CD4-positive, alpha-beta T cell treated with Interleukin-15 for 1 hour (primary cell): ENCODE data around the gene TCF4.
"Not testable (repeated sequence)": the region's sequence is repeated elsewhere in the genome, so short reads cannot be mapped to it uniquely, and the experiment has no call there.

Source experiments
- DNase-seq: peaks from one replicate; pipeline ENCODE4 v3.0.0-alpha.2; 2020

Gene TCF4

DNA sequence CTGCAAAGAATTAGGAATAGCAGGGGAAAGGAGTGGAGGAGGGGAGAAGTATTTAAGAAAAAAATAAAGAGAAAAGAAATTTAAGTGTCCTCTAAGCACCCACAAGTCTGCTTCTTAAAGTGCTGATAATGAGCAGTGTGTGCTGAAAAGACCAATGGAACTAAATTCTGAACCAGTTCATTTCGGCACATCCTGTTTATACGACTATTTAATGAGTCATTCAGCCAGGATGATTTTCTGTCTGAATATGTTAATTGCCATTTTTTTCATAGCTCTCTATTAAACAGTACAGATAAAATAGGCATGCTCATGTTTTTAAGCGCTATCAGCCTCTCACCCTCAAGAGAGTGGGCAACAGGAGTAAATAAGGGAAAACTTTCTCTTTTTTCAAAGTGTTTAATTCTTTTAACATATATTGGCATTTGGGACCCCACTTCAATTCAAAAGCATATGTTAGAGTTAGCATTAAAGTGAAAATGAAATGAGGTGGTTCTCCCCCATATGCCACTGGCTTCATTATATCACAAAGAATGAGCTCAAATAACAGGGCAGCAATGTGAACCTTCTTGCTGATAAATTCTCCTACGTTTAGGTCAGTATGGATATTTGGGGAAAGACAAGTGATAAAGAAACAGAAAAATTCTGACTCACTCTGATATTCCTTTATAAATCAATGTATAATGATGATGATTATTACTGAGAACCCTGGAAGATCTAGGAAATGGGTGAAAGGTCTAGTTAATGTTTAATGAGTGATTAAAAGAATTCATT is 87.5 kb downstream of the TCF4 start:
- no peak for DNase-seq

DNA sequence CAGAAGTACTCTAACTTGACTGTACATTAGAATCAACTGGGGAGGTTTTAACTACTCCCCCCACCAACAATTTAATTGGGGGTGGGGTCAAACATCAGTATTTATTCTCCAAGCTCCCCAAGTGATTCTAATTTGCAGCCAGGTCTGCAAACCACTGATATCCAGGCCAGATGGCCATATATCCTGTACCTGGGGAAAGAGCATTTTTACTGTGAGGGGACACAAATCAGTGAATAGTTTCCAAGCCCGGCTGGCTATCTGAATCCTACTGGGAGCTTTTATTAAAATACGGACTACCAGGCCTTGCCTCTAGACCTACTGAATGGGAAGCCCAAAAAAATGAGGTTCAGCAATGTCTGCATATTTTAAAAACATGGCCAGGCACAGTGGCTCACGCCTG is 88.5 kb downstream of the TCF4 start:
- no peak for DNase-seq

DNA sequence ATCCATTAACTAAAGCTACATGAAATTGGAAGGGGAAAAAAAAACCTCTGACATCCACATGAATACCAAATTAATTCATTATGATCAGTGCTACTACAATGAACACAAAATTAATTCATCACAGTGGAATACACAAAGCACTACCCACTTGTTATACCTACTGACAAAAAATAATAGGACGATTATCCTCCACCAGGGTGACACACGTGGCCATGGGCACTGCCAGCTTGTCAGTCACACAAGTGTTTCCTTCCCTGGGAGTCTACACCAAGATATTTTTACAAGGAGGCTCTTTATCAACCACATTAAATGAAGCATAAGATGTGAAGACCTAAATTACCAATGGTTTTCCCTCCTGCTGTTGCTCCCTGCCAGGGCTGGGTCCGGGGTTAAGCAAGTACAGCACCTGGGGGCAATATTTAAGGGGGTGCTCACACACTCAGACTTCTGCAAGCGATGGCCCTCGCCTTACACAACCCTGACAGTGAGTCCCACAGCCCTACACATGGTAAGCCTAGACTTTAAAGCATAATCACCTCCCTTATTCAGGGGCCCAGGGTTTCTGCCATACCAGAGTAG is 90.1 kb downstream of the TCF4 start:
- no peak for DNase-seq

DNA sequence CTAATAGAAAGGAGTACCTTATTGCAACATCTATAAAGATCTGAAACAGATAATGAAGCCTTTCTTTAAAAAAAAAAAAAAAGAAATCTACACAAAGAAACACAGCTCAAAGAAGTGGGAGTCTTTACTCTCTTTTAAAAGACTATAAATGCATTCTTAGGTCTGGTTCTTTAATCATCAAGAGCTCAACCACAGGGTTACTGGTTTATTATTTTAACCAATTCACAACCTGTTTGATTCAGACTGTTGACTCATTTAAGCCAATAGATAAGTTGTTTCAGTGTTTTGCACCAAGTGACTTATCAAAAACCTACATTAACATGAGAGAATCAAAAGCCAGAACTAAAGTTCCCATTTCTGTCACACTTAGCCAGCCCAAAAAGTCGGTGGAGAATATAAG is 93.1 kb downstream of the TCF4 start:
- DNase-seq: no peak

DNA sequence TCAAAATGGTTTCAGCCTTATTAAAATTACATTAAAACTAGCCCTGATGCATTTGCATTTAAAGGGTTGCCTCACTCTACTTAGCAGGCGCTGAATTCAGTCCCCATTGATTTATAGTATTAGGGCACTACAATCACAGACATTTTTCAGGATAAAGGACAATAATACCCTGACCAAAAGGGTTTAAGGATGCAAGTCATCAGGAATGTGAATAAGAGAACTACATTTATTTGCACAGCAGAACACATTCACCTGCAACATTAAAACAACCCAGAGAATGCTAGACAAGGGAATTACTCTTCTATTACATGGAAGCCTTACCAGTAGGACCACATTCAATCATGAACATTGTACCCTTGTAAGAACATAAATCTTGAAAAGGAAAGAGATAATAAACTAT is 93.6 kb downstream of the TCF4 start:
- no peak for DNase-seq

DNA sequence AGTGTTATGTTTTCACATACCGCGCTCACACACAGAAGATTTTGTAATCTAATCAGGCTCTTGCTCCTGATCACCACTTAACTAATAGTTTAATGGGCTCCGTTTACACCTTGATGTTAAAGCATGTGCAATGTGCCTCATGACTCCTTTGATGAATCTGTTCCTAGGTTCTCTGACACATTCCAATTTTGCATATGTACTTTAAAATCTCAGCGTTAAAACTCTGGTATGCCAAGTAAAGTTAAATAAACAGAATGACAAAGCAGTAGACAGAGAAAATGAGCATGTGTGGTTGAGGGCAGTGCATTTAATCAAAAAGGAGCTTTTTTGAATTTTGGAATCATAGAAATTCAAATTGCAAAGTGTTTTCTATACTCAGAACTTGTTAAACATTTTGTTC is 96.4 kb downstream of the TCF4 start:
- DNase-seq: no peak

DNA sequence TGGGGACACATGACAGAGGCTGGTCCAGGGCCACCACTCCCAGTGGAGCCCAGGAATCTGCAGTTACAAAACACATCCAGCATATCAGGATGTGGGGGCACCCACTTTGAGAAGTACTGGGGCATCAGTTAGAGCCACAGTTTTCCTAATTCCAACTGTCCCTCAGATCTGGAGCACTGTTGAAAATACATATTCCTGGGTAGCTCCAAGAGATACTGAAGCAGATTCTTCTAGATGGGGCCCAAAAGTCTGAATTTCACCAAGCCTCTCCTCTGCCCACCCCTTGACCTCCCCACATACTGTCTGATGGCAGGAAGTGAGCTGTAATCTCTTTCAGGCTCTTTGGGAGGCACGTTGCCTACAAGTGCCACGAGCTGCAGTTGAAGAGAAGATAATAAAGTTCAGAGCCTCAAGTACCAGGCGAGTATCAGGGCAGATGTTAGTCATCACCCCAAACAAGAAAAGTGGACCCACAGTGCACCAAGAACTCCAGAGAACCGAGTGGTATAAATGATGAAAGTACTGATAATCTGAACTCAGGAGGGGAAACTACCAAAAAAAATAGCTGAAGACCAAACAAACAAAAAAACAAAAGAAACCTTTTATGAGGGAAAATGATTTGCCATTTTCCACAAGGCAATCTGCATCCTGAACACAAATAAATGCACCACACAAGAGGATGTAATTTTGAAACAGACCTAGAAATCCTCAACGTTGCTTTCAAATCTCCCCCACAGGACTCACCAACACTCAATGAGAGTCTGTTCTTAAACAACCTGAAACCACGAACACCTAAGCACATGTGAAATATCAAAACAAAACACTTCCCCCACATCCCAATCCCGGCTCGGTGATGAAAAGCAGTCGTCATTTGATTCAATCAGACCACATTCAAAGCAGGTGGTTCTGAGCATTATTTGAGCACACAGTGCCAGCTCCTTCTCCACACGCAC is 98.7 kb downstream of the TCF4 start:
- peak; percentile 19 for DNase-seq

DNA sequence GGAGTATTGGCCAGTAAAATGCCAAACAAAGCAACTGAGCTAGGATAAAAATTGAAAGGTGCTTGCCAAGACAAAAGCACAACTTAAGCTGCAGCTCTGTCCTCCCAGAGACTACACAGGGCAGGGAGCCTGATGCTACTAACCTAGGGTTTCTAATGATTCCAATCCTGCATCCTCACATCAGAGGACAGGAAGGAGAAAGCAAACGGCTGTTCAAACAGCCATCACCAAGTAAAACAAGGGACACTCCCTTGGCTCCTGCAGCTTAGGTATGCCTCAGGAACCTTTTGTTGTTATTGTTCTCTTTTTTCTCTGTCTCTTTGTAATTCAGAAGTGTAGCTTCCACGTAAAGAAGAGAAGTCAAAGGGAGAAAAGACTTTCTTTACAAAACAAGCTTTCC is 99.5 kb downstream of the TCF4 start:
- DNase-seq: no peak

DNA sequence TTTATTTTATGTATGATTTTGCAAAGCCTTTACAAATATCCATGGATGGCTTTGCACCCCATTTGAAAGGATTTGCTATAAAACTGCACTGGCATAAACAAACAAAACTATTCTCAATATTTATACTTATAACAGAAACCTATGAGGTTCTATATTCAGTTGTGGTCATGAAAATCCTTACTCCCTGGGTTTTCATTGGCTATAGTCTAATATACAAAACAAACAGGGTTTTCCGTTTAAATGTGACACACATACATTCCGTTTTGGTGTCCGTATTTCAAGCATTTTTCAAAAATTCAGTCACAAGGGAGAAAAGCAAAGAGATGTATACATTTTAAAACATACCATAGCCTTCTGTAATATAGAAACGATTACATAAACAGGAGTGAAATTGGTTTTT is 100.0 kb downstream of the TCF4 start:
- DNase-seq: no peak

DNA sequence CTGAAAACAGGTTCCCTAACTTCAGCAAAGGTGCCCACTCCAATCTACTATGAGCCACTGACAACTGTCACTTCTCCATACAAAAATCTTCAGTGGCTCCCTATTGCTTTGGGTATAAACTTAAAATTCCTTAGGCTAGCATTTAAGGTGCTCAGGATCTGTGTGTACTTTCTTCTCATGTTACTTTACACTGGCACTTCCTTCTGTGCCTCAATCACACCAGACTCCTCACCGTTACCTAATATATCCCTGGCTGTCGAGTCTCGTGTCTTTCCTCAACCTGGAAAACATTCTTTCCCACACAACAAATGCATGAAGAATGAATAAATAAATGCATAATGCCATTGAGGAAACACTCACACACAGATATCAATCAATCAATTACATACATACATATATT is 101.1 kb downstream of the TCF4 start:
- DNase-seq: no peak

DNA sequence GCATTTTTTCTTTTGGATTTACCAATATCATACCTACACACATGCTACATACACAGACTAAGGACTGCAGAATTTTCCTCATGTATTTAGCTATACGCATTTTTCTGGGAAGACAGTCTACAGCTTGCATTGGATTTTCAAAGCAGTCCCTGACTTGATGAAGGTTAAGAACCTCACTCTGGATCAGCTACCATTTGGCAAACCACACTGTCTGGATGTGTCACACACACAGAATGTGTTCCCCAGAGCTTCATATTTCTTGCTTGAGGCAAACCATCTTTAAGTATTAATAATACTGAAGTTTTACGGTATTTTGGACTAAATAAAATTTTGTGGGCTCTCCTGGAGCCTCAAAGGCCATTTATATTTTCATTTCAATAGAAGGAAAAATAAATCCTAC is 102.3 kb downstream of the TCF4 start:
- no peak for DNase-seq

DNA sequence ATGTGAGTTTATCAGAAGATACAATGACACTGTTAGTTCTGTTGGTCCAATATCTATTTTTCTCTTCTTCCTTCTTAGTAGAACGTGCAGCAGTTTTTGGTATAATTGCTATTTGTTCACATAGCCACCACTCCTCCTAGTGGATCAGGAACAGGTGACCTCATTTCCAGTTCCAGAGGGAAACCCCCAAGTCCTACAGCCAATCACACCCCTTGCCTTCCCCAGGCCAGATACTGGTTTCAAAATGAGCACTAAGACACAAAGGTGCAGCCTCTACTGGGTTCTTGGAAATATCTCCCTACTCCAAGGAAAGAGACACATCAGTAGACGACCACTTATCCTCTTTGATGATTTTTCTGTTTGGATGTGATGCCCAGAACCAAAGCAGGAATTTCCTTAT is 103.2 kb downstream of the TCF4 start:
- DNase-seq: no peak

DNA sequence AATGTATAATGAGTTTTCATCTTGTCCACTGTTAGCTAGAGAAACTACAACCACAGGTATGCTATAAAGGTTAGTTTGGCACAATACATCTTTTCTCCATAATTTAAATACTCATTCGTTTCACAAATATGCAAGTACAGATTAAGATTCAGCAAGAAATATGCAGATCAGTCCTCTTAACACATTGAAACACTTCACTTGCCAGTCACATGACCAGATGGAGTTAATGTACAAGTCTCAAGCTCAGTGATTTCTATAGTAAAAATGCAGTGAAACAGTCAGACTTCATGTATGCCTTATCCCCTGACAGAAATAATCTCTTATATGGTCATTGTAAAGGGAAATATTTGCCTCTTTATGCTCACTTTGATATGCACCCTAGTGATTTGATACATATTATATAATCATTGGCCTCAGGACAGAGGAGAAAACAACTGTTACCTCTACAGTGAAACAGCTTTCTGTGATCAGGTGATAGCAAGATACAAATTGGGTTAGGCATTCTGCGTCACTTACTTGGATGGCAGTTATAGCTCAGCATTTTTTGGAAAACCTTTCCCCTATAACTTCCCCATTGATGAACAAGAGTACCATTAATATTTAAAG is 104.6 kb downstream of the TCF4 start:
- DNase-seq: no peak

DNA sequence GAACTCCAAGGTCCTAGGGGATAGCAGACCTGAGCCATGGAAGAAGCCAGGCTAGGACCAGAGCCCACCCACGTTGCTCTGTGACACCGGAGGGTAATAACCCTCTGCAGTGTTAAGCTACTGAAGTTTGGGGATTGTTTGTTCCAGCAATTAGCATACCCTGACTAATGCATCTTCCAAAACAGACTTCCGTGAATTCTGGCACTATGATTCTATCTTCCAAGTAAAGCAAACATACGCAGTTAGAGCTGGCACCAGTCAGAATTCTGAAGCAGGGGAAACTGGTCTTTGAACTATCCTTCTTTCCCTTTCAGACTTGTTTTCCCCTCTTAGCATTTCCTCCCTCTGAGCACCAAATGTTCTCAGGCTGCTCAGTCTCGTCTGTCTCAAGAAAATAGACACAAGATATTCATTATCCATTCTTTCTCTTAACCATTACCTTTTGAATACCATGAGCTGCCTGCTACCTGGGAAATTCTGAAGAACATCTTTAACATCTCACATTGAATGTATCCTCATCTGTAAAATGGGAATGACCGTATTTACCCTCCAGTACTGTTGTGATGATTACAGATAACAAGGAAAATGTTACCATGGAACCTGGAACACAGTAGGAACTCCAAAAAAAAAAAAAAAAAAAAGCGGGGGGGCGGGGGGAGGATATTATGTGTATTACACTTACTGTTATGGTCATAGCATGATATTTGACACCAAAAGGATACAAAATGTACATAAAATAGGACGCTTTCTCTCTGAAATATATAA is 108.2 kb downstream of the TCF4 start:
- no peak for DNase-seq

DNA sequence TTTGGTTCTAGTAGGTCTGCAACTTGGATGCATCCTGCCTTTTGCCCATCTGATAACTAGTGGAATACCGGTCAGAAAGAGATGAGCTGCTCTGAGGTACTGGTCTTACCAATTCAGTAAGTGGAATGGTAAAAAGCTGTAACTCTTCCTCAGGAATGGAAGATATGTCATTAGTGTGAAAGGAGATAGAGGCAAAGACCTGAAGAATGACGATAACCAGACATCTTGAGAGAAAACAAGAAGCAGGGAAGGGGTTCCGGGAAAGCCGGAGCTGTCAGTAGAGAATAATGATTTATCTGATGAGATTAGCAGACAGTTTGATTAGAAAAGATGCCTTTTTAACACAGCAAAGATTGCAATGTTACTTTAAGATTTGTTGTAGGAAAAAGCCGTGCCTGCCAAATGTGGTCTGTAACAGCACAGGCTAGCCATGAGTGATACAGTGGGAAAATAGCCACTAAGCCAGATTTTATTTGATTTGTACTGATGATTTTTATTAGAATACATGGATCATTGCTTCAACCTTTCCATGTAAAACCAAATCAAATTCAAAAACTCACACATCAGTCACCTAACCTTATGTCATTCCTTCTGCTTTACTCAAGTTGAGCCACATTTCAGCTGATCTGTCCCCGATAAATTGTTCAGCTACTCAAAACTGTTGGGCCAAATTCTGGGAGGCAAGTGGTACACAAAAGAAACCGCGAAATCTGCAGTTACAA is 110.0 kb downstream of the TCF4 start:
- no peak for DNase-seq

DNA sequence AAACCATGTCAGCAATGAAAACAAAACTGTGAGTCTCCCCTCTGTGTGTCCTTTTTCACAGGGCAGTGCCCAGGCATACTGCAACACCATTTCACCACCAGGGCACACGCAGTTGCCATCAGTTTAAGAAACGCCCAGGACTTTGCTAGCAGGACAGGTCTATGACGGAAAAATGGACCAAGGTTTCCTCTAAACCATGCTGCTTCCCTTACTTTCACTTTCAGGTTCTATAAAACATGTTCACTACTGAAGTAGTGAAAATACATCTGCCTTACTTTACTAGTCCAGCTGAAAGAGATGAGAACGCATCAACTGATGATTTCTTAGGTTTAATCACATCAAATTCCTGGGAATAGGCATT is 110.5 kb downstream of the TCF4 start:
- peak; percentile 37 for DNase-seq

DNA sequence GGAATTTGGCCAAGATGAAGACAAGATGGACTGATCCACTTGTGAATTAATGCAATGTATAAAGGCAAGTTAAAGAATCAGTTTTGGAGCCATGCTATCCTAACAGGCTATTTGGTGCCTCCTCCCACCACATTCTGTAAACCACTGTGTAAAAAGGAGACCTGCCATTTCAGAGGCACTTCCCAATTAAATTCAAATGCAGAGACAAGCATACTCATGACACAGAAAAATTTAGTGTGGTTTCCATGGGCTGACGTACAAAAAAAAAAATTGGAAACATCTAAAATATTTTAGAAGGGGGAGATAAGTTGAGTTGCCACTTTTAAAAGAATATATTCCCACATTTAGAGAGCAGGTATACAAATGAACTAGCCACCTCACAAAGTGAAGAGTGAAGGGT is 112.1 kb downstream of the TCF4 start:
- DNase-seq: no peak

DNA sequence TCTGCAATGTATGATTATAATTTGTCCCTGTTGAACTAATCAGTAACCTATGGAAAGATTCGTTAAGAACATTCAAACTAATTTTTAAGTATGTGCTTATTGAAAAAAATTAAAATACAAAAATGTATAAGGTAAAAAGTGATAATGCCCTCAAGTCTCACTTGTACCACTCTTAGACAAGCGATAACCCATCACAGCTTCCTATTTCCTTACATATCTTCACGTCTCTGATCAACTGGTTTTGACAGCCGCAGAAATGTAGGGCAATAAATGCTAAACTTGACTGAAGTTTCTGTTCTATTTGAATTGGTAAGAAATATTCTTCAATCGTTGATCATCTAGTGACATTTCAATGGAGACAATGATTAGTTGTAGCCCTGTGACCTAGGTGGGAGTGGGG is 112.5 kb downstream of the TCF4 start:
- DNase-seq: no peak

DNA sequence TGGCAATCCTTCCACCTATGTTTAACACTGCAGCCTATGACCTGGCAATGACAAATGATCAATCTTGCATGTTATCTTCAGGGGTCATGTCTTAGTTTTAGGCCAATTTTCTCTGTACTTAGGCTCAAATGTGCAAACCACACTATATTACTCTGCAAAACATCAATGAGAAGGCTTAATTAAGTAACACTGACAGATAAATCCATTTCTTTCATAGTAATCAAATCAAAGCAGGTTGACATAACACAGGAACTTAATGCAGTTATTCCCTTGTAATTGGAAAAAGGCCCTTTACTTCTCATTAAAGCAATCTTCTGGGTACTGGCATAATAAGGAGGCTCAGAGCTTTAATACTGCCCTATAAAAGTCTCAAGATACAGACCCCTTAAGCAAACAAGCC is 114.4 kb downstream of the TCF4 start:
- no peak for DNase-seq

DNA sequence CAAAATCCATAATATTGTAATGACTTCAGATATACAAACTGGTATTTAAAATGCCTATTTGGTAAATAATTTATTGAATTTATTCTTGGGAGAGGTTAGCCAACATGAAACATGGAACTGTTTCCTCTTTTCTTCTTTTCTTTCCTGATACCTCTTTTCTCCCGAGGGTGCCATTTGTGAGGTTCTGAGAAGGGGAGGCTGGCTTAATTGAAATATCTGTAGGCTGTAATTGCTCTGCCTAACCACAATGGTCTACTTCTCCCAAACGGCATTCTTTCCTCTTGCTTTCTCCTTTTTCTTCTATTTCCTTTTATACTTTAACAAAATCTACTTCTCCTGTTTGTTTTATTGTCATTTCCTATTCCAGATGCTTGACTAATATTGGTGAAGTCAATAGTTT is 114.9 kb downstream of the TCF4 start:
- no peak for DNase-seq

DNA sequence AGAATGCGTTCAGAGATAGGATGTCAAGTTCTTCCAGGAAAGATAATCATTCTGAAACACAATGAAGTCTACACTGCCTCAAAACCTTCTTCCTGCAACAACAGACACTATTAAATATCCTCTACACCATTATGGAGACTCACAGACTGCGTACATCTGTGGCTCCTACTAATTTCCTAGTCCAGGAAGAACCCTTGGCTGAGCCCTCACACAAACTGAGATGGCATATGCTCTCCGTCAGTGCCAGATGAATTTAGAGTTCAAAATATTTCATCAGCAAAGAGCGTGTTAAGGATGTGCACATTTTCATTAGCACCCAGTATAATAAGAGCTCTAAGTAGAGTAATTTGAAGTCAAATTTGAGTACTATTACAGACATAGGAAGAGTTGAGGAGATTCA is 117.2 kb downstream of the TCF4 start:
- no peak for DNase-seq

DNA sequence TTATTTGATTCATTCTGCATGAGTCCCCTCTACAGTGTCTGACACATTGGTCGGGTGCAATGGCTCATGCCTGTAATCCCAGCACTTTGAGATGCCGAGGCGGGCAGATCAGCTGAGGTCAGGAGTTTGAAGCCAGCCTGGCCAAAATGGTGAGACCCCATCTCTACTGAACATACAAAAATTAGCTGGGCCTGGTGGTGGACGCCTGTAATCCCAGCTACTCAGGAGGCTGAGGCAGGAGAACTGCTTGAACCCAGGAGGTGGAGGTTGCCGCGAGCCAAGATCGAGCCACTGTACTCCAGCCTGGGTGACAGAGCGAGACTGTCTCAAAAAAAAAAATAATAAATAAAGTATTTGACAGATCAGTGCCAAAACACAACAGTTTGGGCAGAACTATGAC is 118.9 kb downstream of the TCF4 start:
- not testable (repeated sequence) for DNase-seq
